Endothelial cell (in vitro differentiated cells): ENCODE data around the gene MTO1. TPM values are rescaled to one million over a fixed set of nuclear protein-coding genes. Genes with fewer than 3 reads are reported as not detected.
"Not testable (repeated sequence)": the region's sequence is repeated elsewhere in the genome, so short reads cannot be mapped to it uniquely, and the experiment has no call there.

Source experiments
- DNase-seq: peaks from one replicate; pipeline ENCODE4 v3.0.0; 2021; ENCODE audit warnings: low spot score
- H3K27ac Mint-ChIP-seq: one replicate; pipeline ENCODE4 v1.8.0; 2021; ENCODE audit warnings: mixed read lengths, inconsistent platforms; ENCODE audit not compliant: unreplicated experiment
- H3K27me3 Mint-ChIP-seq: one replicate; pipeline ENCODE4 v1.8.0; 2021; ENCODE audit warnings: mild to moderate bottlenecking, moderate library complexity, mixed read lengths, inconsistent platforms; ENCODE audit not compliant: unreplicated experiment
- H3K36me3 Mint-ChIP-seq: one replicate; pipeline ENCODE4 v1.8.0; 2021; ENCODE audit warnings: mild to moderate bottlenecking, low read depth, mixed read lengths, inconsistent platforms; ENCODE audit not compliant: unreplicated experiment
- H3K4me1 Mint-ChIP-seq: one replicate; pipeline ENCODE4 v1.8.0; 2021; ENCODE audit warnings: mild to moderate bottlenecking, mixed read lengths, inconsistent platforms; ENCODE audit not compliant: unreplicated experiment
- H3K4me3 Mint-ChIP-seq: one replicate; pipeline ENCODE4 v1.8.0; 2021; ENCODE audit warnings: mild to moderate bottlenecking, mixed read lengths, inconsistent platforms; ENCODE audit not compliant: unreplicated experiment
- H3K9me3 Mint-ChIP-seq: one replicate; pipeline ENCODE4 v1.8.0; 2021; ENCODE audit warnings: mixed read lengths, inconsistent platforms; ENCODE audit not compliant: unreplicated experiment
- CTCF ChIP-seq: fragments of 200-600 bp; sonication (generic); IDR thresholded peaks from one replicate; pipeline ENCODE4 v1.5.0; 2021; ENCODE audit warnings: antibody characterized with exemption; ENCODE audit not compliant: unreplicated experiment
- total RNA-seq: library from RNA; stranded (reverse); fragmentation: NEBNext Ultra II Directional; extraction: Animal tissue kit (Norgen Biotek cat#: 25700); gene quantifications from one replicate; pipeline ENCODE4 v1.2.1, GENCODE V29; 2021; ENCODE audit not compliant: unreplicated experiment

The MTO1 gene
- total RNA-seq, 1 donor from 2014 or later: 23.8 TPM

DNA sequence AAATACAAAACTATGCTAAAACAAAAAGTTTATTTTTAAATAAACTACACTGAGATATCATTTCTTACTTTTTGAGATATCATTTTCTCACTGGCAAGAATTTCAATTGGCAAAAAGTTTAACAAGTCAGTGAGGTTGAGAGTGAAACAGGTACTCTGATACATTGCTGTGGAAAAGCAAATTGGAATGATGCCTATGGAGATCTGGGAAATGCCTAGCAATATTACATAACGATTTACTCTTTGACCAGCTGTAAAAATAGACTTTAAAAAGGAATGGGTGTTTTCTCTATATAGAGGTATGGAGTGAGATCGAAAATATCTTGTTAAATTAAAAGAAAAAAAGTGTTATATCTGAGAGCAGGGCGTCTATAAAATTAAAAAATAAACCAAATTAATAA, 26.3 kb upstream of the MTO1 start:
- Mint-ChIP-seq H3K4me1 (no peaks in the 10 kb centered on the region), H3K4me3 (no peak overlapping the region), H3K9me3 (no peaks in the 10 kb centered on the region), H3K36me3 (no peaks in the 10 kb centered on the region), H3K27ac (no peak overlapping the region), H3K27me3 (no peaks in the 10 kb centered on the region)
- TF ChIP-seq CTCF: no peak
- DNase-seq: no peak

DNA sequence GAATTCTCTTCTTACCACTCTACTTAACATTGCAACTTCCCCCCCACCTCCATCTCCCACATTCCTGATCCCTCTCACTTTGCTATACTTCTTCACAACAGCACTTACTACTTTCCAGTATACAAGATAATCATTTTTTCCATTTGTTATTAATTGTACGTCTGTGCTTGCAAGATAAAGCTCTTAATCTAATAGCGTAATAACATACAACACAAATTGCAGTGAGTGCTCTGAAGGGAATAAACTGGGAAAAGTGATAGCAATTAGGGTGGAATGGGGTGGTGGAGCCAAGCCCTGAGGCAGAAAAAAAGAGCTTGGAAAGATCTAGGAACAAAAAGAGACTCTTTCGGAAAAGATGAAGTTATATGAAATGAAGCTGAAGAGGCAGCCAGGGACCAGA, 18.0 kb upstream of the MTO1 start:
- H3K27me3 Mint-ChIP-seq: peaks cover 5% of the 10 kb centered on the region
- H3K36me3 Mint-ChIP-seq: no peaks in the 10 kb centered on the region
- TF ChIP-seq CTCF: no peak
- no peaks in the 10 kb centered on the region for H3K9me3 Mint-ChIP-seq
- no peak overlapping the region for H3K4me3 Mint-ChIP-seq
- H3K4me1 Mint-ChIP-seq: no peaks in the 10 kb centered on the region
- DNase-seq: no peak
- H3K27ac Mint-ChIP-seq: no peak overlapping the region

GRCh38 chr6:73451223-73452106, 10.1 kb upstream of the MTO1 start:
- peak; percentile 30 for DNase-seq
- H3K27ac Mint-ChIP-seq: peak overlapping the region; percentile 42
- H3K4me3 Mint-ChIP-seq: peak overlapping the region; percentile 47
- peaks cover 2% of the 10 kb centered on the region for H3K4me1 Mint-ChIP-seq
- no peaks in the 10 kb centered on the region for H3K36me3 Mint-ChIP-seq
- no peak for TF ChIP-seq CTCF
- peaks cover 2% of the 10 kb centered on the region for H3K27me3 Mint-ChIP-seq
- no peaks in the 10 kb centered on the region for H3K9me3 Mint-ChIP-seq

- Mint-ChIP-seq H3K36me3 (no peaks in the 10 kb centered on the region), H3K27me3 (peaks cover 2% of the 10 kb centered on the region), H3K9me3 (no peaks in the 10 kb centered on the region), H3K4me3 (peak within 1 kb of the TSS; percentile 47), H3K27ac (peak within 1 kb of the TSS; percentile 42), H3K4me1 (peaks cover 2% of the 10 kb centered on the region)
- no peak for DNase-seq
- no peak for TF ChIP-seq CTCF
Measured at GRCh38 chr6:73452107-73452461, 9.5 kb upstream of the MTO1 start, which contains the start of gene CGAS. CGAS (minus strand) TSS chr6:73452297; CDS start chr6:73452181, 116 bp downstream.

GRCh38 chr6:73455865-73456629, 5.5 kb upstream of the MTO1 start:
- no peaks in the 10 kb centered on the region for H3K36me3 Mint-ChIP-seq
- no peaks in the 10 kb centered on the region for H3K27me3 Mint-ChIP-seq
- H3K4me3 Mint-ChIP-seq: no peak overlapping the region
- H3K27ac Mint-ChIP-seq: no peak overlapping the region
- DNase-seq: no peak
- no peaks in the 10 kb centered on the region for H3K9me3 Mint-ChIP-seq
- H3K4me1 Mint-ChIP-seq: peaks cover 5% of the 10 kb centered on the region
- TF ChIP-seq CTCF: no peak

DNA sequence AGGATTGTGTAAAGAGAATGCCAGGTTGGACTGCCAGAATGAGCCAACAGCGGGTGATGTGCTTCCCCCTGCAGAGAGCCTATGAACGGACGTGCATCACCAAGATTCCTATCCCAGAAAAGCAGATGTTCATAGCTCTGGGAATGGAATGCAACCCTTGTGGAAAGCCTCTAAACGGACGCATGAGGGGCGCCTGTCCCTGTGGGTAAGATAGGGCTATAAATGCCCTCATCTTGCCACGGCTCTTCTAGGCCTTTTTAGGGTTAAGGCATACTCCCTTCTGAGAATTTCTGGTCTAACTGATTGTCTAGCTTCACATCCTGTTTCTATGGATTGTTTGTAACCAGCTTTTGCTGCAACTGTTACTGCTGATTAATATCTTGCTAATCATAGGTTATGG, 2.1 kb upstream of the MTO1 start:
- not testable (repeated sequence) for H3K9me3 Mint-ChIP-seq, H3K4me3 Mint-ChIP-seq

More for the DNA sequence above, 2.1 kb upstream of the MTO1 start:
- not testable (repeated sequence) for H3K27me3 Mint-ChIP-seq, H3K27ac Mint-ChIP-seq, H3K36me3 Mint-ChIP-seq, DNase-seq
- H3K4me1 Mint-ChIP-seq: peaks cover 16% of the 10 kb centered on the region
